ENCODE results near the gene NEB.

Gene NEB

DNA sequence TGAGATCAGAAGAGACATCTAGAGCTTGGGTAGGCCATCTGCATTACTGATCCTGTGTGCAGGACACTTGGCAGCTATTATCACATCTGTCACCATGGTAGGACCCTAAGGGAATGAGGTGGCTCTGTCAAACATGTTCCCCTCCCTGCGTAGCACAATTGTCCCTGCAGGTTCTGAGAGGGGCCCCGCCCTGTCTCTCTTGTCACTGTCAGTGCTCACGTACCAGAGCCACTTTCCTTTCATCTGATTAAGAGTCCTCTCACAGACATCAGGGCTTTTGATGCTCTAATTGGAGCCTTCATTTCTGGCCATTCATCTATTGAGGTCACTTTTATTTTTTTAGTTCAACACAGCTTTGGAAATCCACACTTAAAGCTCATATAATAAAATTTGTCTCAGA, 38.5 kb downstream of the NEB start:
- DNase-seq (ENCODE audit: low read depth in 2 of 2), result no peak

DNA sequence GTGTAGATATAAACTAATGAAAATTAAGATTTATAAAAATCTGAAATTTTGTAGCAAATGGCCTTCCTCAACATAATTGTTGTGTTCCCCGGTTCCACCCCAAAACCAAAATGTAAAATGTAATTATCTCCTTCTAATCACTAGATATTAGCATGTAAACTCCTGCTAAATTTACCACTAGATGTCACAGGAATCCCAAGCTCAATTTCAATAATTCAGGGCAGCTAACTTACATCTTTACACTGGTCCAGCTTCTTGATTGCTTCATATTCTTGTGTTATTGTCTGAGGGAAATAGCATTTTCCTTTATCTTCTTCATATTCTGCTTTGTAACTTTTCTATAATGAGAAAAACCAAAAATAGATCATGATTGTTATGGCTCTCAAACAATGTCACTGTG, 42.6 kb downstream of the NEB start:
- DNase-seq (ENCODE audit: low read depth in 2 of 2), result no peak

DNA sequence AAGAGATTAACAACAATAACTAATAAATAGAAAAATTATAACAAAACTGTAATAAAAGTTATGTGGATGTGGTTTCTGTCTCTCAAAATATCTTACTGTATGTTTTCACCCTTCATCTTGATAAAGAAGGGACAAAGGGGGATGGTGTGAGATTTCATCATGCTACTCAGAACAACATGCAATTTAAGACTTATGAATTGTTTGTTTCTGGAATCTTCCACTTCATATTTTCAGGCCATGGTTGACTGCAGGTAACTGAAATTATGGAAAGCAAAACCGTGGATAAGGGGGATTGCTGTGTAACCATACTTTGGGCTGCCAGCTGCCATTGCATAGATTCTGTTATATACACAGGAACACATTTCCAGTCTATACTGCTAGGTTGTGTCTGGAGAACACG, 45.6 kb downstream of the NEB start:
- DNase-seq (ENCODE audit: low read depth in 2 of 2), result no peak

DNA sequence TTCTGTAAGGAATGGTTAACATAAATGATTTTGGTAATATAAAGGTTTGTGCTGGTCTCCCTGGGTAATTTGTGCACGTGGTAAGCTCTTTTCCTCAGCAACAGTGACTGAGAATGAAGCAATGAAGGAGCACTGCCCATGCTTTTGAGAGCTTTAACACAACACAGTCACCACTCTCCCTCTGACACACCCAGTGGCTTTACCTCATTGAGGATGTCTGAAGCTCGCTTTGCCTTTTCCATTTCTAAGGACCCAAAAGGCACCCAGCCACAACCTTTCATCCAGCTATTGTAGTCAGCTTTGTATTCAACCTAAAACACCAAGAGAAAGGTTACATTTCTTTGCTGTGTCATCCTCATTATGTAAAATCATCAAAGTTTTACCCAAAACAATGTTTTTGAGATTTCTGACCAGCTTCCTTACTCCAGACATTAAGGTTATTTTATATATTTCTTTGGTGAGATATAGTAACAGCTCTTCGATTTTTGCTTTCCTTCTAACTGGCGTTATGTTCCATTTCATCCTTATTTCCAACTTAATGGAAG, 51.7 kb downstream of the NEB start:
- DNase-seq (ENCODE audit: low read depth in 2 of 2), result no peak

DNA sequence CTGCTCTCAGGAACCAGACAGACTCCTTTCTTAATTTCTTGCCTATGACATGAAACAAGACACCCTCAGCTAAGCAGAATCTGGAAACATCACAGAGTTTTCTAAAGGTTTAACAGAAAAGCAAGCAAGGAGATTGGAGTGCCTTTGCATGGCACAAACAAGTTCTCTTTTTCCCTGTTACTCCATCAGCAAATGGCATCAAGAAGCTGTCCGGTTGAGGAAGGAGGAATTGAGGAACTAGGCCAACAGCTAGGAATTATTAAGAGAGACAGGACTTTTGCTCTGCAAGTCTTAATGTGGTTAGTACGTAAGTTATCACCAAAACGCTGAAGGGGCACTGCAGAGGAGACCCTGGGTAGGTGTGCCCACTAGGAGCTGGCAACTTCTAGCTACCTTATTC, 53.2 kb downstream of the NEB start:
- no peak for DNase-seq (ENCODE audit: low read depth in 2 of 2)

DNA sequence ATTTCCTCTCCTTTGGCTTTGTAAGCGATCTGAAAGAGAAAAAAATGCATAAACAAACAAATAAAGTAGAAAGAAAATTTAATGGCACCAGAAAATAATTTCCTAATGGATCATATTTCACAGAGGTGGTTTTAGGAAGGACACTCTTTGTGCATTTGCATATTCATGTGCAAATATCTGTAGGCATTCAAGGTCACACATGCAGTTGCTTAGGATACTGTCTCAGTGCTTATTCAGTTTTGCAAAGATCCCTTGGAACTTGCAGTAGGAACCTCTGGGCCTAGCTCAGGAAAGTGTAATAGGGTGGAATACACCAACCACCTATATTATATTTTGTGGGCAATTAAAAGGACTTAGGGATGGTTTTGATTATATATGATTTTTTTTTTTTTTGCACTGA, 54.3 kb downstream of the NEB start:
- no peak for DNase-seq (ENCODE audit: low read depth in 2 of 2)

DNA sequence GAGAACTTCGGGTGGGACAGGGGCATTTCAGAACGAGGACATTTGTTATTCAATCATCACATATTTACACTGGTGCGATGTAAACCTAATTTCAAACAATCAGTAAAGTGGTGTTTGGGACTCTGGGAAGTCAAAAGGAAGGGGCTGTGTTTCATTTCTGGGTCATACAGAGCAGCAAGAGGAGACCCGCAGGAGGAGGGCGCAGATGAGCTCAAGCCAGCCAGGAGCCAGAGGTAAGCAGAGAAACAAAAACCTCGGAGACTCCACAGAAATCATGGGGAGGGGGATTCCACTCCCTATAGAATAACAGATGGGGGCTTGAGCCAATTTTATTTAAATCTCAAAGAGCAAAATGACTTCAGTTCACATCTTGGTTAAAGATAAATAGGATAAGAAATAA, 55.4 kb downstream of the NEB start:
- DNase-seq (ENCODE audit: low read depth in 2 of 2), result no peak

DNA sequence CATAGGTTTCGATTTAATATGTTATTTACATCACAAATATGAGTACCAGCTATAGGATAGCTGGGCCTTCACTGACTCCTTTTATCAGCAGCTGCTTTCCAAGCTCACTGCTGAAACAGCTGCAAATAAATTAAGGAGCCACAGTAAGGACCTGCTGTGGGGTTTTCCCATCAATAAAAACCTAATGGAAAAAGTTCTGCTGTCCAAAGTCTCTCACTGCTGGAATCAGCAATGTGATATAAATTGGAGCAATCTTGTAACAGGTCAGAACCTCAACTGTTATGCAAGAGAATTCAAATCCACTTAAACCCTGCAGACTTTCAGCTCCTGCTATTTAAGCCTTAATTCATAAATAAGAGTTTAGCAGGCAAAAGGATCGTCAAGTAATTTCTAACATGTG, 61.3 kb downstream of the NEB start:
- no peak for DNase-seq (ENCODE audit: low read depth in 2 of 2)

DNA sequence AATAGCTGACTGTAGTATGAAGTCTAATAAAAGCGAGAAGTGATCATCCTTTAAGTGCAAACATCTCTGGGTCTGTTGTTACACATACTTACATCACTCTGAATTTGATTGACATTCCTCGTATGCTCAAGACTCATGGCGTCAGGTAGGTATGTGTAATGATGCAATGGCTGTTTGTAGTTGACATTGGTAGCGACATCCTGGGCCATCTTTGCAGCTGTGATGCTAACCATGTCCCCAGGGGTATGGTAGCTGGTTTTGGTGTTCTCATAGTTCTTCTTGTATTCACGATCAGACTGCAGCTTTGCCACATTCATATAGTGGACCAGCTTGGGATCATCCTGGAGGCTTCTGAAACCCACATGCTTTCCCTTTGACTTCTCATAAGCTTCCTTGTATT, 62.0 kb downstream of the NEB start:
- no peak for DNase-seq (ENCODE audit: low read depth in 2 of 2)

DNA sequence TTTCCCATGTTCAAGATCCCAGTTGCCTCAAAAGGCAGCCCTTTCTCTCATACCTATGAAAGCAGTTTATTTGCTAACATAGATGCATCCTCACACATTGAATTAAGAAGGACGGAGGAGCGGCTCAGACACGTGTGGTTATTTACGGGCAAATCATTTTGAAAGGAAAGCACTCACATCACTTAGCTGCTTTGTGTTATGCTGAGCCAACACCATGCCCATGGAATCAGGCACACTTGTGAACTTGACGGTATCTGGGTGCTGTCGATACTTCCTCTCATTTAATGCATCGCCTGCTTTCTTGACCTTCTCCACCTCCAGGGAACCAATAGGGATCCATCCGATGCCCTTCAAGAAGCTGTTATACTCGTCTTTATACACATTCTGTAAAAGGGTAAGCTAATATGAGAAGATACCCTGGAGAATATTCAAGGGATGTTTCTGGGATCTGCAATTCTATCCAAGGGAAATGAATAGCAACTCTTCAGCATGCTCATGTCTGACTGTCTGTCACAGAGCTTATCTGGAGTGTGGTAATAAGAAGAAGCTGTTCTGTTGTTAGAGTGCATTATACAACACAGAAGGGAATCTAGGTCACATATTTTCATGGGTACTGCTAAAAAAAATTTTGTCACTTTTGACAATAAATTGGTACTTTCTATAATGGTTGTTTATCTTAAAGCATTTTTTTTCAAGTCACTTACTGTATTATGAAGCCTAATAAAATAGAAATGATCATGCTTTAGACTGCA, 63.3 kb downstream of the NEB start:
- no peak for DNase-seq (ENCODE audit: low read depth in 2 of 2)

DNA sequence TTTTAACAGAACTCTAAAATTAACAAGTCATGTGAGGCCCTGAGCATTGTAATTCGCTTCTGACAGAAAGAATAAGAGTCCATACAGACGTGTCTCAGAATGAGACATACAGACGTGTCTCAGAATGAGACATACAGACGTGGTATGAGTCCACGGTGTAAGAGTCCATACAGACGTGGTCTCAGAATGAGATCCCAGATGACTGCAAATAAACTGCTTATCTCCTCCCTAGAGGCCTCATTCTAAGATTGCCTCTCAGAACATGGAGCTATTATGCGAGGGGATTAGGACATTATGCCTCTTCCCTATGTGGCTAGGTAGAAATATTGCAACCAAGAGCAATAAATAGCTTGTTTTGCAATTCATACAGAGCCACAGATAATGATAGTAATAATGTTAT, 63.9 kb downstream of the NEB start:
- no peak for DNase-seq (ENCODE audit: low read depth in 2 of 2)

DNA sequence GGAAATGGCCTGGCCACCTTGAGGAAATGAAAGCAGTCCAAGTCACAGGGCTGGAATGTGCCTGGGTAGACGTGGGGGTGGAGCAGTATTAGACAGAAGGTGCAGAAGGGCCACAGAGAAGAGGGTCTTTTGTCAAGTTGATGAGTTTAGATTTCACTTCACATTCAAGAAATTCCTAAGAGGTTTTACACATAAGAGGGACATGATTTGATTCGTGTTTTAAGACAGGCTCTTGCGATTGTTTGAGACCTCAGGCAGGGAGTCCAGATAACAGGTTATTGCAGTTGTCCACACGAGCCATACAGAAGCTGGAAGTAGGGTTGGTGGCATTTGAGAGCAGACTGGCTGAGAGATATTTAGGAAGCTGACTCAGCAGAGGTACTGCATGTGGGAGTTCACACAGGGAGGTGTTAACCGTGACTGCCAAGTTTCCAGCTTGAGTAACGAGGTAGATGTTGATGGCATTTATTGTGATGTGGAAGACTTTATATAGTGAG, 64.6 kb downstream of the NEB start:
- DNase-seq (ENCODE audit: low read depth in 2 of 2), result no peak

DNA sequence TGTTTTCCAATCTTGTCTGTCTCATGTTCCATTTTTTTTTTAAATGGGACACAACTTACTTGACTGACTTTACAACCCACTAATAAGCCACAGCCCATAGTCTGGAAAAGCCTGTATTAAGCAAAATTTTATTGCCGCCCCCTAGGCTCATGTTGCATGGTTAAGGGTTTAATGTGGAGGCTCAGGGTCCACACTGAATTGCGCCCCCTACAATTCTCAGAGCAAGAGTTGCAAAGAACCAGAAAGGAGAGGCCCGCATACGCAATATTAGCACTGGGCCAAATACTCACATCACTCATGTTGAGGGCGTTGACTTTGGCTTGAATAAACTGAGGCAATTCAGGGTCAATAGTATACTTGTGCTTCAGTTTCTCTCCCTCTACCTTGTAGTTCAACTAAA, 65.5 kb downstream of the NEB start:
- DNase-seq (ENCODE audit: low read depth in 2 of 2), result no peak

DNA sequence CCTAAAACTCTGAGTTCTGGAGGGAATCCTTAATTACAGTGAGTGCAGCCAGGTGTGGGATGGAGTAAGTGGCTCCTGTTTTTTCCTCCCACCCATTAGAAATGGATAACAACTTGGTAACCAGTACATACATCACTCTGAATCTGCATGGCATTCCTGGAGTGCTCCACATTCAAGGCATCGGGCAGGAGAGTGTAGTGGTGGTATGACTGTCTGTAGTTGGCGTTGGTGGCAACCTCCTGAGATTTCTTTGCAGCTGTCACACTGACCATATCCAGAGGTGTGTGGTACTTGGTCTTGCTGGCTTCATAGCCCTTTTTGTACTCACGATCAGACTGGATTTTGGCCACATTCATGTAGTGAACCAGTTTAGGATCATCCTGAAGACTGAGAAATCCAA, 68.3 kb downstream of the NEB start:
- DNase-seq (ENCODE audit: low read depth in 2 of 2), result no peak

DNA sequence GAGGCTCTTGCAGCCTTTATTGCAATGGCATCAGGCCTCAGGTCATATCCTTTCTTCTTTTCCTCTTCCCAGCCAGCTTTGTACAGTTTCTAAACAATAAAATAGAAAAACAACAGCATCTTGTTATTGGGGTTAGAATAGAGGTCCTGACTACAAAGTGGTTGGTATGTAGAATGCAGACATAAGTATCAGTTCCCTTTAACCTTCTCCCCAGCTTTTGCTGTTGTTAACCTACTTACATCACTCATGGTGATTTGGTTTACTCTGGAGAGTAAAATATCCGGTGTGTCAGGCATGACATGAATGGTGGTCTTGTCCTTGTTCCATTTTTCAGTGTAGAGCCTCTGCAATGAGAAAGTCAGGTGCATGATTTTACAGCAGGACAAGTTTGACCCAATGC, 69.8 kb downstream of the NEB start:
- no peak for DNase-seq (ENCODE audit: low read depth in 2 of 2)

DNA sequence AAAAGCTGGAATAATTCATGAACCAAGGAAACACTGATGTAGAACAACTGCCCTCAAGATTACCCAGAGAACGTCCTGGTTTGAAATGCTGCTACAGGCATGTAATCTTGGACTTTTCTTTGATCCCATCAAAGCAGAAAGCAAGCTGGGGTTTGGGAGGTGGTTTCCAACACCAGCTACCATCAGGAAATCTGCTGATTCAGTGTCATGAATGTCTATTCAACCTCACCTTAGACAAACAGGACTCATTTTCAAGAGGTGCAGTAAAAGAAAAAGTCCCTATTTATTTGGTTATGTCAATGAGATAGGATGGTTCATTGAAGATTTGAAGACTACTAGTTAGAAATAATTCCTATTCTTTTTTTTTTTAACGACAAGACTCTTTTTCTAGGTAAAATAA, 72.7 kb downstream of the NEB start:
- DNase-seq (ENCODE audit: low read depth in 2 of 2), result no peak

DNA sequence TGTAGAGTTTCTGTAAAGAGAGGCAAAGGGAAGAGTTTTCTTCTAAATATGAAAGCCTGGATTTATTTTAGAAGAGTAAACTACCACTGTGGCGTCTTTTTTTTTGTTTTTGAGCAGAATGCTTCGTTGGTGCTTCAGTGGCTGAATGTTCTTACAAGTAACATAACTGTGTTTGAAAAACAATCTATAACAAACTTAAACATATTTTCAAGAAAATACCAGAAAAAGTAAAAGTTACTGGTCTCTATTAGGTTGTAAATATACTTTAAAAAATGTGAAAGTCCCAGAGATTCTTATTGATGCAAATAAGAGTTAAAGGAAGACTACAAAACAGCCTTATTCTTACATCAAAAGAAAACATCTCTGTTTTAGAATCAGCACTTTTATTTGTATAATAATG, 76.2 kb downstream of the NEB start:
- DNase-seq (ENCODE audit: low read depth in 2 of 2), result no peak

DNA sequence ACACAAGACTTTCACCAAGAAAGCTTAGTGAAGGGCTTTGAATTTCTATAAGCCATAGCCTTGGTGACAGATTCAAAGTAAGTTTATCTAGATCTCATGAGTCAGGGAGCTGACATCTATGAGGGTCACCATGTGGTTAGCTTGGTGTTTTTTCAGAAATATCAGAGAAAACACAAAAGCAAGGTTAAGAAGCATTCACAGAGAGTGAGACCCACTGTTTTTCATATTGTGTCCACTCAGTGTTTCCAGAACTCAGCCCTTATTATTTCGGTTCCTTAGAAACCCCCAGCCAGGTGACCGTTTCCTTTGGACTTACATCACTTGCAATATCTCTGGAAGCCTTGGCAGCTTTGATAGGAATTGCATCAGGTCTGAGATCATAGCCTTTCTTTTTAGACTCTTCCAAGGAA, 76.6 kb downstream of the NEB start:
- DNase-seq (ENCODE audit: low read depth in 2 of 2), result no peak

DNA sequence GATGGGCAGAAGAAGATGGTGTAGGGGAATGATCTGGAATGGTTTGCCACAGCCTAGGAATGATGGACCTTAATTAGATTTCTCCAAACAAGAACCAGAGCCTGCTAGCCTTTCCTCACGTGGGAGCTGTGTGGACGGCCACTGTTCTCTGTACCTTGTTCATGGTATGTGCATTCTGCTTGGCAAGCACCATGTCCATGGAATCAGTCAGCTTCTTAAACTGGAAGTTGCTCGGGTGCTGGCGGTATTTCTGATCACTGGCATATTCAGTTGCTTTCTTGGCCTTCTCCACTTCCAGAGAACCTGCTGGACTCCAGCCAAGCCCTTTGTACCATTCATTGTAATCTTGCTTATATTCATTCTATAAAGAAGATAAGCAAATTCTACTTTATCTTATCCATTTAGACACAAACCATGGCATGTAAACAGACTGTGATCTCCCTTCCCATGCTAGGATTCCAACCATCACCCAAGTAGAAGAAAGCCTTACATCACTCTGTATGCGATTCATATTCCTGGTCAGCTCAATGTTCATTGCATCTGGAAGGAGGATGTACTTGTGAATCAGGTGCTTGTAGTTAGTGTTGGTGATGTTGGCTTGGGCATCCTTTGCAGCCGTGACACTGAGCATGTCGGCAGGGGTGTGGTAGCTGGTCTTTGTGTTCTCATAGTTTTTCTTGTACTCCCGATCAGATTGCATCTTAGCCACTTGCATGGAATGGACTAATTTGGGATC, 78.4 kb downstream of the NEB start:
- DNase-seq (ENCODE audit: low read depth in 2 of 2), result no peak

DNA sequence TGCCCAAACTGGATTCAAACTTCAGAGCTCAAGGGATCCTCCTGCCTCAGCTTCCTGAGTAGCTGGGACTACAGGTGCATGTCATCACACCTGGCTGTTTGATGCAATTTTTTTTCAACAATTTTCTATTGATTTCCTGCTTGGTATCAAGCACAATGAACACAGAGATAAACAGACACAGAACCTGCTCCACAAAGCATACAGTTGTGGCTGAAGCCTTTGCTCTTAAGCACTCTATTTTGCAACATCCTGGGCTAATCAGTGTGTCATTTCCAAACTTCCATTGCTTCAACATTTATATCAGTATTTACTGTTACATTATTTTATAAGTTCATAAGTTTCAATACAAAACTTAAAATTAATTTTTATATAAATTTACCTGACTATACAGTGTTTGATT, 79.4 kb downstream of the NEB start:
- DNase-seq (ENCODE audit: low read depth in 2 of 2), result no peak

DNA sequence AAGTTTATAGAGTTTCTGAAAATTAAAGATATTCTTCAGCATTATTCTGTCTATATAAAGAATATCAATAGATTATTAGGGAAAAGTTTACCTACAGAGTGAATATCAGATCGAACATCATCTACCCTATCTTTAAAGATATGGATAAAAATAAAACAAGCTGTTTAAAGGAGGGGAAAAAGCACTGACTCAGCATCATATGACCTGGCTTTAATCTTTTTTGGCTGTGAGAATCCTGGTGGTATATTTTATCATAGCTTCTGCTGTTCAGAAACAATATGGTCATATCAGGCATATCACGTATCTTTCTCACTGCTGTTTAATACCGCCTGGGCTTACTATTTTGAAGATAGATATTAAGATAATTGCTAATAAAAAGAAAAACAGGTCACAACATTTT, 80.2 kb downstream of the NEB start:
- DNase-seq (ENCODE audit: low read depth in 2 of 2), result no peak

DNA sequence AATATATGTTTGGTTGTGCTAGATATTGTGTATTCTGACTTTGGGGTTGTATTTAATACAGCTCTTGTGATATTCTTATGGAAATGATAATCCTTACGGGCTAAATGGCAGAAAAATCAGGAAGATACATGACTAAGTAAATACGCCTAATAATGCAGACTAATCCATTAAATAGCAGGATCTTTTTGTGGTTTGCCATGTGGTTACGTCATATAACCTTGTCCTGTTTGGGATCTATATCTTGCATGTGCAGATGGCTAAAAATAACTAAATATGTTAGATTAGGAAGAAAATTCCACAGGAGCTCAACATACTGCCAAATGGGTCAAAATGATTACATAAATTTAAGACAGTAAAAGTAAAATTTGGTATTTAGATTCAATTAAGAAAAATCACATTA, 83.0 kb downstream of the NEB start:
- DNase-seq (ENCODE audit: low read depth in 2 of 2), result no peak

DNA sequence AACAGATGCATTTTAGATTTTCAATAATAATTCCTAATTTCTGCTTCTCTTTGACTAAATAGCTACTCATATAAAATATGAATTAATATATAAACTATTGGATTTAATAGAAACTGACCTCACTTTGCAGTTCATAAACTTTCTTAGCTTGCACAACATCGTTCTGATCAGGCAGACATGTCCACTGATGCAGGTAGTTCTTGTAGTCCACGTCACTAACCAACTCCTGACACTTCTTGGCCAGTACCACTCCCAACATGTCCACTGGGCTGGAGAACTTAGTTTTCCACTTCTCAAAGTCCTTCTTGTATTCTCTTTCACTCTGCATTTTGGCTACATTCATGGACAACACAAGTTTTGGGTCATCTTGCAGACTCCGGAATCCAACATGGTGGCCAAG, 83.8 kb downstream of the NEB start:
- no peak for DNase-seq (ENCODE audit: low read depth in 2 of 2)

All from stimulated activated CD4-positive, alpha-beta T cell treated with anti-CD3 and anti-CD28 coated beads, Interleukin-1b, Interleukin-23, amount 100 ng/mL, for 4 hours (primary cell).